HEK293 (cell line): ENCODE results near the gene RABAC1.

Source experiments
- ELK4 ChIP-seq: IDR thresholded peaks from 2 replicates; pipeline ENCODE4 v1.6.1; 2011; ENCODE audit warnings: mild to moderate bottlenecking, low read depth, low read length, borderline replicate concordance
- GFI1B ChIP-seq: fragments of 450-650 bp; formaldehyde crosslinking; IDR thresholded peaks from 2 replicates; pipeline ENCODE4 v1.5.1; 2016; ENCODE audit warnings: missing biosample characterization, missing genetic modification characterization
- MYNN ChIP-seq: fragments of 450-650 bp; formaldehyde crosslinking; IDR thresholded peaks from 2 replicates; pipeline ENCODE4 v1.5.1; 2016; ENCODE audit warnings: missing biosample characterization, missing genetic modification characterization, borderline replicate concordance
- RBAK ChIP-seq: fragments of 450-650 bp; formaldehyde crosslinking; IDR thresholded peaks from 2 replicates; pipeline ENCODE4 v1.5.1; 2016; ENCODE audit warnings: missing biosample characterization, missing genetic modification characterization
- WT1 ChIP-seq: fragments of 450-650 bp; formaldehyde crosslinking; IDR thresholded peaks from 2 replicates; pipeline ENCODE4 v1.5.1; 2016; ENCODE audit warnings: missing biosample characterization, missing genetic modification characterization
- ZBTB17 ChIP-seq: fragments of 450-650 bp; formaldehyde crosslinking; IDR thresholded peaks from 2 replicates; pipeline ENCODE4 v1.5.1; 2016; ENCODE audit warnings: missing biosample characterization, missing genetic modification characterization
- ZBTB7A ChIP-seq: fragments of 450-650 bp; formaldehyde crosslinking; IDR thresholded peaks from 2 replicates; pipeline ENCODE4 v1.5.1; 2016; ENCODE audit warnings: low read depth, missing biosample characterization, missing genetic modification characterization
- ZNF112 ChIP-seq: fragments of 450-650 bp; formaldehyde crosslinking; IDR thresholded peaks from 2 replicates; pipeline ENCODE4 v1.5.0; 2017; ENCODE audit warnings: missing biosample characterization, missing genetic modification characterization
- ZNF157 ChIP-seq: fragments of 450-650 bp; formaldehyde crosslinking; IDR thresholded peaks from 2 replicates; pipeline ENCODE4 v1.5.1; 2016; ENCODE audit warnings: missing biosample characterization, missing genetic modification characterization
- ZNF169 ChIP-seq: fragments of 450-650 bp; formaldehyde crosslinking; IDR thresholded peaks from 2 replicates; pipeline ENCODE4 v1.5.1; 2016; ENCODE audit warnings: missing biosample characterization, missing genetic modification characterization
- ZNF174 ChIP-seq: fragments of 450-650 bp; formaldehyde crosslinking; IDR thresholded peaks from 2 replicates; pipeline ENCODE4 v1.5.0; 2017; ENCODE audit warnings: missing biosample characterization, mild to moderate bottlenecking, missing genetic modification characterization
- ZNF274 ChIP-seq, 2 experiments: fragments of 200-500 bp in 1 of 2; fragments of 450-650 bp in 1 of 2; sonication (Bioruptor generic) in 1 of 2; formaldehyde crosslinking in 1 of 2; IDR thresholded peaks; 2 replicates each; pipeline versions ENCODE4 v1.5.1 to v1.6.1; 2014 to 2016; ENCODE audit warnings: borderline replicate concordance in 1 of 2, inconsistent platforms in 1 of 2, low read length in 1 of 2, missing biosample characterization in 1 of 2, missing genetic modification characterization in 1 of 2
- ZNF335 ChIP-seq: fragments of 450-650 bp; formaldehyde crosslinking; conservative IDR thresholded peaks from 2 replicates; pipeline ENCODE4 v1.5.1; 2016; ENCODE audit warnings: missing biosample characterization, missing genetic modification characterization
- ZNF37A ChIP-seq: fragments of 450-650 bp; IDR thresholded peaks from 2 replicates; pipeline ENCODE4 v1.5.1; 2018; ENCODE audit warnings: missing biosample characterization, missing genetic modification characterization
- ZNF423 ChIP-seq: fragments of 450-650 bp; formaldehyde crosslinking; IDR thresholded peaks from 2 replicates; pipeline ENCODE4 v1.5.1; 2016; ENCODE audit warnings: missing biosample characterization, missing genetic modification characterization
- ZNF449 ChIP-seq: fragments of 450-650 bp; formaldehyde crosslinking; IDR thresholded peaks from 2 replicates; pipeline ENCODE4 v1.5.1; 2017; ENCODE audit warnings: missing biosample characterization, mild to moderate bottlenecking, missing genetic modification characterization, moderate library complexity
- ZNF488 ChIP-seq: fragments of 450-650 bp; formaldehyde crosslinking; IDR thresholded peaks from 2 replicates; pipeline ENCODE4 v1.5.1; 2016; ENCODE audit warnings: missing biosample characterization, missing genetic modification characterization
- ZNF530 ChIP-seq: fragments of 450-650 bp; formaldehyde crosslinking; IDR thresholded peaks from 2 replicates; pipeline ENCODE4 v1.5.1; 2016; ENCODE audit warnings: low read depth, missing biosample characterization, missing genetic modification characterization
- ZNF544 ChIP-seq: fragments of 450-650 bp; formaldehyde crosslinking; IDR thresholded peaks from 2 replicates; pipeline ENCODE4 v1.5.0; 2017; ENCODE audit warnings: missing biosample characterization, missing genetic modification characterization
- ZNF596 ChIP-seq: fragments of 450-650 bp; IDR thresholded peaks from 2 replicates; pipeline ENCODE4 v1.5.0; 2018; ENCODE audit warnings: missing biosample characterization, mild to moderate bottlenecking, missing genetic modification characterization, moderate library complexity
- ZNF623 ChIP-seq: fragments of 450-650 bp; formaldehyde crosslinking; IDR thresholded peaks from 2 replicates; pipeline ENCODE4 v1.5.1; 2016; ENCODE audit warnings: missing biosample characterization, missing genetic modification characterization
- ZNF747 ChIP-seq: fragments of 450-650 bp; formaldehyde crosslinking; IDR thresholded peaks from 2 replicates; pipeline ENCODE4 v1.5.1; 2016; ENCODE audit warnings: missing biosample characterization, missing genetic modification characterization
- ZNF791 ChIP-seq: fragments of 450-650 bp; formaldehyde crosslinking; IDR thresholded peaks from 2 replicates; pipeline ENCODE4 v1.5.1; 2016; ENCODE audit warnings: missing biosample characterization, missing genetic modification characterization
- TF ChIP-seq, protein P1 (sequence below): fragments of 450-650 bp; IDR thresholded peaks from 2 replicates; pipeline ENCODE4 v1.5.1; 2018; ENCODE audit warnings: missing biosample characterization, missing genetic modification characterization
- TF ChIP-seq, protein P2 (sequence below): fragments of 450-650 bp; formaldehyde crosslinking; IDR thresholded peaks from 2 replicates; pipeline ENCODE4 v1.5.1; 2016; ENCODE audit warnings: missing biosample characterization, missing genetic modification characterization
- TF ChIP-seq, protein P3 (sequence below): fragments of 450-650 bp; formaldehyde crosslinking; IDR thresholded peaks from 2 replicates; pipeline ENCODE4 v1.5.1; 2017; ENCODE audit warnings: missing biosample characterization, missing genetic modification characterization
- TF ChIP-seq, protein P4 (sequence below): fragments of 450-650 bp; formaldehyde crosslinking; IDR thresholded peaks from 2 replicates; pipeline ENCODE4 v1.5.1; 2016; ENCODE audit warnings: missing biosample characterization, missing genetic modification characterization

The RABAC1 gene

DNA sequence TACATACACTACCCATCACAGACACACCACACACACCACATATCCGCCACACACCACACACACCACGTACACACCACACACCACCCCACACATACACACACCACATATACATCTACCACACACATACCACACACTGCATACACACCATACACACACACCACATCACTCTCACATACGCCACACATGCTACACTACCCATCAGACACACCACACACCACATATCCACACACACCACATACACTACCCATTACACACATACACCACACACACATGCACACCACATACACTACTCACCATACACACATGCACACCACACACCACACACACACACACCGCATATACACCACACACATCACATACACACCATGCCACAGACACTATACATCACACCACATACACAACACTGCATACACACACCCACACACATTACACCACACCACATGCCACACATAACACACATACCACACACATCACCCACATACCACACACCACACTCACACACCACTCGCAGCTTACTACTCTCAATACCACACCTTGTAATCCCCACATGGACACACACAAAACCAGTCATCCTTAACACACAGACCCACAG is 40.4 kb downstream of the RABAC1 start (continued):
- TF ChIP-seq, protein P1, sequence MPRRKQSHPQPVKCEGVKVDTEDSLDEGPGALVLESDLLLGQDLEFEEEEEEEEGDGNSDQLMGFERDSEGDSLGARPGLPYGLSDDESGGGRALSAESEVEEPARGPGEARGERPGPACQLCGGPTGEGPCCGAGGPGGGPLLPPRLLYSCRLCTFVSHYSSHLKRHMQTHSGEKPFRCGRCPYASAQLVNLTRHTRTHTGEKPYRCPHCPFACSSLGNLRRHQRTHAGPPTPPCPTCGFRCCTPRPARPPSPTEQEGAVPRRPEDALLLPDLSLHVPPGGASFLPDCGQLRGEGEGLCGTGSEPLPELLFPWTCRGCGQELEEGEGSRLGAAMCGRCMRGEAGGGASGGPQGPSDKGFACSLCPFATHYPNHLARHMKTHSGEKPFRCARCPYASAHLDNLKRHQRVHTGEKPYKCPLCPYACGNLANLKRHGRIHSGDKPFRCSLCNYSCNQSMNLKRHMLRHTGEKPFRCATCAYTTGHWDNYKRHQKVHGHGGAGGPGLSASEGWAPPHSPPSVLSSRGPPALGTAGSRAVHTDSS (tag by site-specific recombination): no peak
- TF ChIP-seq ZNF37A (no peak), ZNF791 (tag by site-specific recombination) (peak; percentile 17; the same call in 1 of the 2 replicates), ZNF169 (tag by site-specific recombination) (no peak), ZNF174 (tag by site-specific recombination) (no peak), GFI1B (tag by site-specific recombination) (no peak), ZNF596 (tag by site-specific recombination) (no peak), ZNF157 (tag by site-specific recombination) (peak; percentile 46; the same call in 1 of the 2 replicates), ZNF112 (tag by site-specific recombination) (0 out of 2 replicates have a peak, but pooled peaks have one; percentile 4), ZNF449 (tag by site-specific recombination) (no peak), WT1 (no peak), ZNF747 (tag by site-specific recombination) (0 out of 2 replicates have a peak, but pooled peaks have one; percentile 78), ELK4 (no peak), ZNF274 (IDR thresholded peaks at IDR 0.05; ENCODE audit: low read length) (no peak), ZNF274 (tag by site-specific recombination; IDR thresholded peaks at IDR 0.05; ENCODE audit: borderline replicate concordance) (no peak), ZNF335 (tag by site-specific recombination) (no peak), ZNF623 (tag by site-specific recombination) (no peak), ZNF423 (no peak), ZNF544 (tag by site-specific recombination) (peak; percentile 61; the same call in 1 of the 2 replicates), ZBTB17 (no peak), ZBTB7A (no peak), MYNN (tag by site-specific recombination) (no peak), ZNF530 (tag by site-specific recombination) (no peak), RBAK (0 out of 2 replicates have a peak, but pooled peaks have one; percentile 39), ZNF488 (tag by site-specific recombination) (0 out of 2 replicates have a peak, but pooled peaks have one; percentile 8)
- TF ChIP-seq, protein P2, sequence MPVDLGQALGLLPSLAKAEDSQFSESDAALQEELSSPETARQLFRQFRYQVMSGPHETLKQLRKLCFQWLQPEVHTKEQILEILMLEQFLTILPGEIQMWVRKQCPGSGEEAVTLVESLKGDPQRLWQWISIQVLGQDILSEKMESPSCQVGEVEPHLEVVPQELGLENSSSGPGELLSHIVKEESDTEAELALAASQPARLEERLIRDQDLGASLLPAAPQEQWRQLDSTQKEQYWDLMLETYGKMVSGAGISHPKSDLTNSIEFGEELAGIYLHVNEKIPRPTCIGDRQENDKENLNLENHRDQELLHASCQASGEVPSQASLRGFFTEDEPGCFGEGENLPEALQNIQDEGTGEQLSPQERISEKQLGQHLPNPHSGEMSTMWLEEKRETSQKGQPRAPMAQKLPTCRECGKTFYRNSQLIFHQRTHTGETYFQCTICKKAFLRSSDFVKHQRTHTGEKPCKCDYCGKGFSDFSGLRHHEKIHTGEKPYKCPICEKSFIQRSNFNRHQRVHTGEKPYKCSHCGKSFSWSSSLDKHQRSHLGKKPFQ (tag by site-specific recombination): peak; percentile 54
- TF ChIP-seq, protein P3, sequence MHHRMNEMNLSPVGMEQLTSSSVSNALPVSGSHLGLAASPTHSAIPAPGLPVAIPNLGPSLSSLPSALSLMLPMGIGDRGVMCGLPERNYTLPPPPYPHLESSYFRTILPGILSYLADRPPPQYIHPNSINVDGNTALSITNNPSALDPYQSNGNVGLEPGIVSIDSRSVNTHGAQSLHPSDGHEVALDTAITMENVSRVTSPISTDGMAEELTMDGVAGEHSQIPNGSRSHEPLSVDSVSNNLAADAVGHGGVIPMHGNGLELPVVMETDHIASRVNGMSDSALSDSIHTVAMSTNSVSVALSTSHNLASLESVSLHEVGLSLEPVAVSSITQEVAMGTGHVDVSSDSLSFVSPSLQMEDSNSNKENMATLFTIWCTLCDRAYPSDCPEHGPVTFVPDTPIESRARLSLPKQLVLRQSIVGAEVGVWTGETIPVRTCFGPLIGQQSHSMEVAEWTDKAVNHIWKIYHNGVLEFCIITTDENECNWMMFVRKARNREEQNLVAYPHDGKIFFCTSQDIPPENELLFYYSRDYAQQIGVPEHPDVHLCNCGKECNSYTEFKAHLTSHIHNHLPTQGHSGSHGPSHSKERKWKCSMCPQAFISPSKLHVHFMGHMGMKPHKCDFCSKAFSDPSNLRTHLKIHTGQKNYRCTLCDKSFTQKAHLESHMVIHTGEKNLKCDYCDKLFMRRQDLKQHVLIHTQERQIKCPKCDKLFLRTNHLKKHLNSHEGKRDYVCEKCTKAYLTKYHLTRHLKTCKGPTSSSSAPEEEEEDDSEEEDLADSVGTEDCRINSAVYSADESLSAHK (tag by site-specific recombination): no peak
- TF ChIP-seq, protein P4, sequence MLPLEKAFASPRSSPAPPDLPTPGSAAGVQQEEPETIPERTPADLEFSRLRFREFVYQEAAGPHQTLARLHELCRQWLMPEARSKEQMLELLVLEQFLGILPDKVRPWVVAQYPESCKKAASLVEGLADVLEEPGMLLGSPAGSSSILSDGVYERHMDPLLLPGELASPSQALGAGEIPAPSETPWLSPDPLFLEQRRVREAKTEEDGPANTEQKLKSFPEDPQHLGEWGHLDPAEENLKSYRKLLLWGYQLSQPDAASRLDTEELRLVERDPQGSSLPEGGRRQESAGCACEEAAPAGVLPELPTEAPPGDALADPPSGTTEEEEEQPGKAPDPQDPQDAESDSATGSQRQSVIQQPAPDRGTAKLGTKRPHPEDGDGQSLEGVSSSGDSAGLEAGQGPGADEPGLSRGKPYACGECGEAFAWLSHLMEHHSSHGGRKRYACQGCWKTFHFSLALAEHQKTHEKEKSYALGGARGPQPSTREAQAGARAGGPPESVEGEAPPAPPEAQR (tag by site-specific recombination): peak; percentile 47; the same call in 1 of the 2 replicates
